Measurements from ENCODE around the gene CD302.
"Not testable (repeated sequence)": the region's sequence is repeated elsewhere in the genome, so short reads cannot be mapped to it uniquely, and the experiment has no call there.

Gene CD302

GRCh38 chr2:159748089-159748488 lies 49.9 kb downstream of the CD302 start:
- DNase-seq (ENCODE audit: low spot score) = no peak

GRCh38 chr2:159745237-159745636 lies 52.8 kb downstream of the CD302 start:
- DNase-seq (ENCODE audit: low spot score) = not testable (repeated sequence)

- no peak for DNase-seq (ENCODE audit: low spot score)
Observed at GRCh38 chr2:159744363-159744762, 53.6 kb downstream of the CD302 start.

GRCh38 chr2:159742846-159743245 lies 55.2 kb downstream of the CD302 start:
- DNase-seq (ENCODE audit: low spot score) = no peak

- DNase-seq (ENCODE audit: low spot score) = no peak
Observed at GRCh38 chr2:159738509-159739390, 59.3 kb downstream of the CD302 start.

- no peak for DNase-seq (ENCODE audit: low spot score)
Observed at GRCh38 chr2:159737917-159738296, 60.1 kb downstream of the CD302 start.

- no peak for DNase-seq (ENCODE audit: low spot score)
Observed at GRCh38 chr2:159737292-159737916, 60.6 kb downstream of the CD302 start.

GRCh38 chr2:159736048-159736447 lies 62.0 kb downstream of the CD302 start:
- DNase-seq (ENCODE audit: low spot score) = no peak

- DNase-seq (ENCODE audit: low spot score) = no peak
Observed at GRCh38 chr2:159735648-159736047, 62.4 kb downstream of the CD302 start.

- no peak for DNase-seq (ENCODE audit: low spot score)
Observed at GRCh38 chr2:159728629-159729028, 69.4 kb downstream of the CD302 start.

GRCh38 chr2:159725713-159726112 lies 72.3 kb downstream of the CD302 start:
- DNase-seq (ENCODE audit: low spot score) = no peak

GRCh38 chr2:159724795-159725572 lies 73.0 kb downstream of the CD302 start:
- DNase-seq (ENCODE audit: low spot score) = not testable (repeated sequence)

- DNase-seq (ENCODE audit: low spot score) = no peak
Observed at GRCh38 chr2:159722580-159722979, 75.4 kb downstream of the CD302 start.

GRCh38 chr2:159720676-159721075 lies 77.3 kb downstream of the CD302 start:
- no peak for DNase-seq (ENCODE audit: low spot score)

Measured in HuH-7 (cell line).